Stimulated activated CD8-positive, alpha-beta memory T cell treated with anti-CD3 and anti-CD28 coated beads, Interleukin-15, amount 100 ng/mL, for 1 hour (primary cell): Measurements from ENCODE around the gene INSL3.
"Not testable (repeated sequence)": the region's sequence is repeated elsewhere in the genome, so short reads cannot be mapped to it uniquely, and the experiment has no call there.

Experiments used
- DNase-seq: peaks from one replicate; pipeline ENCODE4 v3.0.0-alpha.2; 2020; ENCODE audit warnings: low read depth

INSL3 gene

GRCh38 chr19:17812099-17812498, 9.2 kb downstream of the INSL3 start:
- DNase-seq, result no peak

GRCh38 chr19:17811681-17812080, 9.6 kb downstream of the INSL3 start:
- DNase-seq, result no peak

- no peak for DNase-seq
Measured at GRCh38 chr19:17811103-17811502, 10.2 kb downstream of the INSL3 start.

- DNase-seq, result no peak
Measured at GRCh38 chr19:17807731-17808316, 13.5 kb downstream of the INSL3 start.

GRCh38 chr19:17806945-17807344, 14.4 kb downstream of the INSL3 start:
- DNase-seq, result no peak

- DNase-seq, result no peak
Measured at GRCh38 chr19:17805427-17805826, 15.9 kb downstream of the INSL3 start.

- DNase-seq, result no peak
Measured at GRCh38 chr19:17803264-17803896, 17.9 kb downstream of the INSL3 start.

- DNase-seq, result no peak
Measured at GRCh38 chr19:17802137-17802858, 19.0 kb downstream of the INSL3 start.

- DNase-seq, result not testable (repeated sequence)
Measured at GRCh38 chr19:17798599-17798998, 22.7 kb downstream of the INSL3 start.

GRCh38 chr19:17797424-17798201, 23.7 kb downstream of the INSL3 start:
- no peak for DNase-seq

GRCh38 chr19:17796838-17797423, 24.4 kb downstream of the INSL3 start:
- DNase-seq, result no peak

GRCh38 chr19:17796013-17796837, 25.1 kb downstream of the INSL3 start:
- no peak for DNase-seq

- no peak for DNase-seq
Measured at GRCh38 chr19:17795495-17795856, 25.8 kb downstream of the INSL3 start.

GRCh38 chr19:17794731-17795494, 26.4 kb downstream of the INSL3 start, which contains the start of gene B3GNT3:
Gene B3GNT3 (plus strand): TSS chr19:17795138. CDS start chr19:17807808, 12,670 bp downstream.
- DNase-seq, result no peak

GRCh38 chr19:17794412-17794730, 26.9 kb downstream of the INSL3 start:
- DNase-seq, result no peak

GRCh38 chr19:17790059-17790780, 31.1 kb downstream of the INSL3 start:
- DNase-seq, result no peak

- no peak for DNase-seq
Measured at GRCh38 chr19:17788632-17789031, 32.7 kb downstream of the INSL3 start.

- DNase-seq, result no peak
Measured at GRCh38 chr19:17787274-17787913, 33.9 kb downstream of the INSL3 start.

- peak; percentile 62 for DNase-seq
Measured at GRCh38 chr19:17784201-17785008, 36.9 kb downstream of the INSL3 start.
